ENCODE measurements around the gene NPBWR2. TPM values are rescaled to one million over a fixed set of nuclear protein-coding genes. Genes with fewer than 3 reads are reported as not detected.

The NPBWR2 gene
- total and polyA plus RNA-seq, 2 donors (not counting 3 experiments of a cell fraction or from before 2014, with no cell fraction given) = not detected

- Histone ChIP-seq H3K27ac (ENCODE audit: insufficient read depth, low read depth, low read length) (no peak overlapping the region), H3K4me3 (replicated peaks in 1 of 3; ENCODE audit: insufficient read depth in 1 of 3, low read depth in 1 of 3, low read length in 3 of 3) (no peak overlapping the region), H3K9ac (replicated peaks; ENCODE audit: extremely low read depth, insufficient read depth, low read length) (no peak overlapping the region), H2AFZ (ENCODE audit: low read depth, low read length) (no peak overlapping the region), H3K36me3 (ENCODE audit: control insufficient read depth in 2 of 2, extremely low read depth in 1 of 2, insufficient read depth in 2 of 2, low read length in 2 of 2) (peaks cover 0 to 21% of the 10 kb centered on the region in 2 experiments), H4K20me1 (replicated peaks; ENCODE audit: control insufficient read depth, extremely low read depth, insufficient read depth, low read length) (no peaks in the 10 kb centered on the region), H3K4me2 (ENCODE audit: insufficient read depth, low read length) (no peak overlapping the region), H3K79me2 (ENCODE audit: control insufficient read depth, insufficient read depth, low read length) (peaks cover 6% of the 10 kb centered on the region), H3K9me1 (replicated peaks; ENCODE audit: control insufficient read depth, extremely low read depth, insufficient read depth, low read length) (no peaks in the 10 kb centered on the region), H3K4me1 (ENCODE audit: control insufficient read depth, extremely low read depth, insufficient read depth, low read length) (peaks cover 12% of the 10 kb centered on the region), H3K27me3 (ENCODE audit: control insufficient read depth in 2 of 2, insufficient read depth in 2 of 2, low read length in 2 of 2) (no peaks in the 10 kb centered on the region), H3K9me3 (replicated peaks; ENCODE audit: control insufficient read depth, insufficient read depth, low read length) (no peaks in the 10 kb centered on the region)
- DNase-seq (ENCODE audit: low read depth, low spot score) (no peak), FAIRE-seq (no peak)
- dilution Hi-C loops (cut with MboI; ENCODE audit: extremely low pct_ligation_motif_present, low sequenced_read_pairs) (no loop called here), intact Hi-C loops (cut with micrococcal nuclease) (no loop called here)
- BruUV-seq (replicated peaks) = no TSS peak
- TF ChIP-seq EZH2 (IDR thresholded peaks at IDR 0.05; ENCODE audit: borderline replicate concordance, low read depth, low read length, severe bottlenecking) (no peak), POLR2AphosphoS5 (IDR thresholded peaks at IDR 0.05; ENCODE audit: insufficient read depth, low read depth, low read length) (no peak), FOS (IDR thresholded peaks at IDR 0.05; ENCODE audit: borderline replicate concordance, insufficient read depth, low read length) (no peak), CTCF (IDR thresholded peaks at IDR 0.05; ENCODE audit: extremely low read depth in 1 of 2, insufficient read depth in 1 of 2, low read depth in 1 of 2, low read length in 2 of 2) (no peak), MYC (IDR thresholded peaks at IDR 0.05; ENCODE audit: low read depth, low read length) (no peak), MAX (IDR thresholded peaks at IDR 0.05; ENCODE audit: insufficient read depth, insufficient read length) (no peak), GATA2 (IDR thresholded peaks at IDR 0.05; ENCODE audit: insufficient read depth, insufficient read length, low read depth, low read length) (no peak), JUN (IDR thresholded peaks at IDR 0.05; ENCODE audit: borderline replicate concordance, insufficient read depth, insufficient read length, low read depth) (no peak), POLR2A (IDR thresholded peaks at IDR 0.05; ENCODE audit: low read depth, low read length) (no peak)
- ChIA-PET POLR2A (no interaction called here), CTCF (no interaction called here)
These were observed 33.1 kb downstream of the NPBWR2 start for GRCh38 chr20:64074184-64074789.
